BJ (cell line): ENCODE measurements around the gene PNPLA1. TPM values are rescaled to one million over a fixed set of nuclear protein-coding genes. Genes with fewer than 3 reads are reported as not detected.

ENCODE experiments used
- CTCF ChIA-PET: fragments of 350-600 bp; formaldehyde crosslinking; extraction: SDS; loops from one replicate; lab custom pipeline; 2021; ENCODE audit warnings: antibody characterized with exemption, inconsistent platforms; lab: Yijun Ruan, JAX
- POLR2A ChIA-PET: fragments of 300-600 bp; sonication (Branson Sonifier 250); formaldehyde crosslinking; extraction: SDS; loops from one replicate; lab custom pipeline; 2021; ENCODE audit warnings: antibody characterized with exemption; lab: Charles Lee
- DNase-seq: peaks from one replicate; pipeline ENCODE4 v3.0.0-alpha.2; 2011; ENCODE audit warnings: low read depth
- H3K27me3 ChIP-seq: 2 replicates; pipeline ENCODE4 v1.6.0; 2011; ENCODE audit warnings: low read length; ENCODE audit not compliant: control insufficient read depth, insufficient read depth
- H3K36me3 ChIP-seq: 2 replicates; pipeline ENCODE4 v1.5.1; 2011; ENCODE audit warnings: low read length; ENCODE audit not compliant: control insufficient read depth, insufficient read depth
- H3K4me3 ChIP-seq: 2 replicates; pipeline ENCODE4 v1.5.1; 2011; ENCODE audit warnings: low read depth, mild to moderate bottlenecking, control low read depth, low read length
- polyA plus RNA-seq: library from polyadenylated mRNA; depleted of rRNA; stranded (reverse); fragments of >200 nt; gene quantifications from 2 replicates; pipeline ENCODE4 v1.2.3, GENCODE V29; 2011
- TF ChIP-seq, protein P1 (sequence below): IDR thresholded peaks from 2 replicates; pipeline ENCODE4 v1.5.1; 2011; ENCODE audit warnings: low read depth, mild to moderate bottlenecking, control low read depth, inconsistent platforms, low read length, moderate library complexity; ENCODE audit not compliant: insufficient read depth

The PNPLA1 gene
- polyA plus RNA-seq, 1 experiment, result not detected

GRCh38 chr6:36230371-36230770 lies 39.5 kb upstream of the PNPLA1 start:
- ChIA-PET POLR2A (no interaction called here), CTCF (no interaction called here)
- no peak for DNase-seq
- TF ChIP-seq, protein P1, sequence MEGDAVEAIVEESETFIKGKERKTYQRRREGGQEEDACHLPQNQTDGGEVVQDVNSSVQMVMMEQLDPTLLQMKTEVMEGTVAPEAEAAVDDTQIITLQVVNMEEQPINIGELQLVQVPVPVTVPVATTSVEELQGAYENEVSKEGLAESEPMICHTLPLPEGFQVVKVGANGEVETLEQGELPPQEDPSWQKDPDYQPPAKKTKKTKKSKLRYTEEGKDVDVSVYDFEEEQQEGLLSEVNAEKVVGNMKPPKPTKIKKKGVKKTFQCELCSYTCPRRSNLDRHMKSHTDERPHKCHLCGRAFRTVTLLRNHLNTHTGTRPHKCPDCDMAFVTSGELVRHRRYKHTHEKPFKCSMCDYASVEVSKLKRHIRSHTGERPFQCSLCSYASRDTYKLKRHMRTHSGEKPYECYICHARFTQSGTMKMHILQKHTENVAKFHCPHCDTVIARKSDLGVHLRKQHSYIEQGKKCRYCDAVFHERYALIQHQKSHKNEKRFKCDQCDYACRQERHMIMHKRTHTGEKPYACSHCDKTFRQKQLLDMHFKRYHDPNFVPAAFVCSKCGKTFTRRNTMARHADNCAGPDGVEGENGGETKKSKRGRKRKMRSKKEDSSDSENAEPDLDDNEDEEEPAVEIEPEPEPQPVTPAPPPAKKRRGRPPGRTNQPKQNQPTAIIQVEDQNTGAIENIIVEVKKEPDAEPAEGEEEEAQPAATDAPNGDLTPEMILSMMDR, result no peak
- Histone ChIP-seq H3K27me3 (no peaks in the 10 kb centered on the region), H3K36me3 (peaks cover 19% of the 10 kb centered on the region), H3K4me3 (no peak overlapping the region)

DNA sequence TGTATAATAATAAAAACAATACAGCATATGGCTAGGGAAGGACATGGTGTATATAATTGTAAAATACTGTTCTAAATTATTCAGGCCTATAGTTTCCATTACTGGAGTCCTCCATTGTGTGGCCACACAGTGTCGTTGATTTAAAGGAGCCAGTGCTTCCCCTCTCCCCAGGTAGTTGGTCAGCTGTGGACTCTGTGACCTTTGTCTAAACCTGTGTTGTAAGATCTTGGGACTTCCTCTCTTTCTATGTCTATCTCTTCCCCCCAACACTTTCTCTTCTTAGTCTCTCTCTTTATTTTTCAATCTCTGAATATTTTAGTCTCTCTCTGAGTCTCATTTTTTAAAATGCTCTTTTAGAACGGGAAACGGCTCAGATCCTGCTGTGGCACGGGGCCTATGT lies 37.7 kb upstream of the PNPLA1 start:
- TF ChIP-seq, protein P1, result no peak
- peaks cover 19% of the 10 kb centered on the region for H3K36me3 ChIP-seq
- H3K27me3 ChIP-seq, result no peaks in the 10 kb centered on the region
- POLR2A ChIA-PET, result no interaction called here
- DNase-seq, result no peak
- H3K4me3 ChIP-seq, result no peak overlapping the region
- CTCF ChIA-PET, result no interaction called here

- CTCF ChIA-PET, result no interaction called here
- POLR2A ChIA-PET, result no interaction called here
- peaks cover 10% of the 10 kb centered on the region for H3K36me3 ChIP-seq
- H3K4me3 ChIP-seq, result no peak overlapping the region
- no peaks in the 10 kb centered on the region for H3K27me3 ChIP-seq
- TF ChIP-seq, protein P1, result no peak
- DNase-seq, result no peak
These were observed 34.6 kb upstream of the PNPLA1 start for GRCh38 chr6:36235309-36235708.

- CTCF ChIA-PET, result no interaction called here
- no peak for DNase-seq
These were observed 34.0 kb upstream of the PNPLA1 start for GRCh38 chr6:36235862-36236261.

GRCh38 chr6:36239774-36240173 lies 30.1 kb upstream of the PNPLA1 start:
- no peaks in the 10 kb centered on the region for H3K36me3 ChIP-seq
- no peak for DNase-seq
- POLR2A ChIA-PET, result no interaction called here
- no peaks in the 10 kb centered on the region for H3K27me3 ChIP-seq
- CTCF ChIA-PET, result no interaction called here
- H3K4me3 ChIP-seq, result no peak overlapping the region
- TF ChIP-seq, protein P1, result no peak

More at GRCh38 chr6:36235862-36236261, 34.0 kb upstream of the PNPLA1 start:
- H3K36me3 ChIP-seq, result peaks cover 8% of the 10 kb centered on the region
- H3K4me3 ChIP-seq, result no peak overlapping the region
- no peaks in the 10 kb centered on the region for H3K27me3 ChIP-seq
- TF ChIP-seq, protein P1, result no peak
- POLR2A ChIA-PET, result no interaction called here
